ENCODE data around the gene DYNC1I2. TPM values are rescaled to one million over a fixed set of nuclear protein-coding genes. Genes with fewer than 3 reads are reported as not detected.

The DYNC1I2 gene
- polyA plus RNA-seq, 6 donors from 2014 or later: 19.8 to 30.1 (median 23.6) TPM

DNA sequence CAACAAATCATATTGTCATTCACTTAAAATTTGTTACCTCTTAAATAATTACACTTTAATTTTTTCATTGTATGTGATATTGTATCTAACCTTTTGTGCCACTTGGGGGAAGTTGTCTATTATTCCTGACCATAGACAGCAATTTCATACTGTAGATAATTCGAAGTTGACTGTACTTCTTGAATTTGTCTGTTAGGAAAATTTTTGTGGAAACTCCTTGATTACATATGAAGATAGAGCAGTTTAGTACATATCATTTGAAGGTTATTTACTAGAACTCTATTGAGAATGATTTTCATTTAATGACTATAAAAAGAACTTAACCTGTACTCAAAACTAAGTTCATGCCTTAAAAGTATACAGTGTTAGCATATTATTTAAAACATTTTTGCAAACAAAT is 5.1 kb downstream of the DYNC1I2 start:
- peaks cover 13 to 25% (median 16%) of the 10 kb centered on the region in 3 donors for H3K4me1 Mint-ChIP-seq
- no peaks in the 10 kb centered on the region for H3K9me3 Mint-ChIP-seq
- no peak overlapping the region for H3K4me3 Mint-ChIP-seq
- peaks cover 2 to 4% of the 10 kb centered on the region in 2 donors for H3K36me3 Mint-ChIP-seq
- no peaks in the 10 kb centered on the region for H3K27me3 Mint-ChIP-seq
- H3K27ac Mint-ChIP-seq: no peak overlapping the region
- ATAC-seq (ENCODE audit: low read depth in 2 of 2): no peak
- DNase-seq: no peak

DNA sequence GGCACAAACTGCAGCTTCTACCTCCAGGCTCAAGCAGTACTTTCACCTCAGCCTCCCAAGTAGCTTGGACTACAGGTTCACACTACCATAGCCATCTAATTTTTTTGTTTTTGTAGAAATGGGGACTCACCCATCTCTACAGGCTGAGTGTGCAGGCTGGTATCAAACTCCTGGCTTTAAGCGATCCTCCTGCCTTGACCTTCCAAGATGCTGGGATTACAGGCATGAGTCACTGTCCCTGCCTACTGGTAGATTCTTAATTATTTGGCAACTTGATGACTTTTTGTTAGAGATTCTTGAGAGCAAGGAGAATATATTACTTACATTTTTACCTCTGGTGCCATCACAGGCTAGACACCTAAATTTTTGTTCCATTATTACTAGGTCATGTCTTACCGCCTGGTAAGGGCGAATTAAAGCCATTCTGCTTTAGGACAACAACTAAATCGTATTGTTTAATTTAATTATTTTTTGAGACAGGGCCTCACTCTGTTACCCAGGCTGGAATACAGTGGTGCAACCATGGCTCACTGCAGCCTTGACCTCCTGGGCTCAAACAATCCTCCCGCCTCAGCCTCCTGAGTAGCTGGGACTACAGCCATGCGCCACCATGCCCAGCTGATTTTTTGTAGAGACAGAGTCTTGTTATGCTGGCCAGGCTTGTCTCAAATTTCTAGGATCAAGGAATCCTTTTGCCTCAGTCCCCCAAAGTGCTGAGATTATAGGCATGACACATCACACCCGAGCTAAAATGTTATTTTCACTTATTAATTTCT is 15.7 kb downstream of the DYNC1I2 start:
- Mint-ChIP-seq H3K36me3 (no peaks in the 10 kb centered on the region), H3K27me3 (no peaks in the 10 kb centered on the region), H3K4me1 (peaks cover 14 to 27% (median 20%) of the 10 kb centered on the region in 3 donors), H3K4me3 (peak overlapping the region in 1 of 8 donors; percentile 10), H3K9me3 (no peaks in the 10 kb centered on the region), H3K27ac (peak overlapping the region in 3 of 6 donors; percentile 7 to 61 (median 30))
- DNase-seq (no peak), ATAC-seq (ENCODE audit: low read depth in 2 of 2) (no peak)

DNA sequence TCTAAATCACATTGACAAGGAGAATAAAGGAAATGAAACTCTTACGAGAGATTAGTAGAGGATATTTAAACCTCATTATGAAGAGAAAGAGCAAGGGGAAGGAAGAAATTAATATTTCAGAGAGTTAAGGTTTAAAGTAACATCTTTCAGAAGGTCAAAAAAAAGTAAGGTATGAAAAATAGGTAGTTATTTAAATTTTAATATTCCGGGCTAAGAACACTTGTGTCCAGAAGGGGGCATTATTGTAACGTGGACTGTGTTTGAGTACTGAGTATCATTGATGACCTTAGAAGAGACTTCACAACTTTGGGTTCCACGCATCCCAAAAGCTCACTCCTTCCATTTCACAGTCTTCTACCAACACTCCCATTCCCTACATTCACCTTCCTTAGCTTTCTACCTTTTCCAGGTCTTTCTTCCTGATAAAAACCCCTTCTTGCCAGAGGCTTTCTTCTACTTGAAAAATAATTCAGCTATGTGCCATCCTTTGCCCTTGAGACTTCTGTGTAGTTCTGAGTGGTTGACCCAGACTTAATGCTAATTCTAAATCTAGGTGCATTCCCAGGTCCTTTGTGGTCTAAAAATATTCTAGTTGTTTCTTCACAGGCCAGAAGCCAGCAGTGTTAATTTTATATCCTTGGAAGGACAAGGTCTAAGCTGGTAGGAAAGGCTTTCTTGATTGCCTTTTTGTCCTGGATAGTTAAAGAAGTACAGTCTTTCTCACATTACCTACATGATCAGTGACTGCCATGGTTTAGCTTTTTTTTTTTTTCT is 16.5 kb downstream of the DYNC1I2 start:
- Mint-ChIP-seq H3K9me3 (no peaks in the 10 kb centered on the region), H3K4me3 (no peak overlapping the region), H3K4me1 (peaks cover 14 to 27% (median 20%) of the 10 kb centered on the region in 3 donors), H3K27ac (peak overlapping the region in 3 of 6 donors; percentile 7 to 61 (median 17)), H3K36me3 (no peaks in the 10 kb centered on the region), H3K27me3 (no peaks in the 10 kb centered on the region)
- DNase-seq: peak; percentile 12
- ATAC-seq (ENCODE audit: low read depth in 2 of 2): no peak

DNA sequence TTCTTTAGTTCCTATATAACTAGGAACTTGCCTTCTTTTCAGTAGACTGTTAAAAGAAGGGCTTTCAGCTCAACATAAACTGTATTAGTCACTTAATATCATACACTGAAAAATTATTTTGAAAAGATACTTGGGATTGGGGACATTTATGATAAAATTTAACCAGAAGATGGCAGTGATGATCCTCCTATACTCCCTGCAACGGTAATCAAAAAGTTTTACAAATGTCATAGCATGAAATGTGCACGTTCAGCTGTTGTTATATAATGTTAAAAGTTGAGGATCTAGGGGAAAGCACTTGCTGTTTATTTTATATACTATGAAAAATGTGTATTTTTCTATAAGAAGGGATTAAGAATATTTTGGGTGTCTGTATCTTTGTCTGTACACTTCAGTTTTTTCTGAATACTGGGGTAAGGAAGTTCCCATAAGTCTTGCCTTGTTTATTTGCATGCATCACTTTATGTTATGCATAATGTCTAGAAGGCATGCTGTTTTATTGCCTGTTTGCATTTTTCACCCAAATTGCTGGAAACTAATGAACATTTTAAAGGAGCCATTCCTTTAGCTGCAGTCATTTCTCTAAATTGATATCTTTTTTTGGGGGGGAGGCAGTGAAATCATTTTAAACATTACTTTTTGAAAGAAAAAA is 19.0 kb downstream of the DYNC1I2 start:
- Mint-ChIP-seq H3K27me3 (no peaks in the 10 kb centered on the region), H3K27ac (no peak overlapping the region), H3K4me3 (no peak overlapping the region), H3K36me3 (peaks cover 0 to 8% of the 10 kb centered on the region in 2 donors), H3K4me1 (peaks cover 14 to 22% (median 15%) of the 10 kb centered on the region in 3 donors), H3K9me3 (no peaks in the 10 kb centered on the region)
- no peak for DNase-seq
- ATAC-seq (ENCODE audit: low read depth in 2 of 2): no peak

DNA sequence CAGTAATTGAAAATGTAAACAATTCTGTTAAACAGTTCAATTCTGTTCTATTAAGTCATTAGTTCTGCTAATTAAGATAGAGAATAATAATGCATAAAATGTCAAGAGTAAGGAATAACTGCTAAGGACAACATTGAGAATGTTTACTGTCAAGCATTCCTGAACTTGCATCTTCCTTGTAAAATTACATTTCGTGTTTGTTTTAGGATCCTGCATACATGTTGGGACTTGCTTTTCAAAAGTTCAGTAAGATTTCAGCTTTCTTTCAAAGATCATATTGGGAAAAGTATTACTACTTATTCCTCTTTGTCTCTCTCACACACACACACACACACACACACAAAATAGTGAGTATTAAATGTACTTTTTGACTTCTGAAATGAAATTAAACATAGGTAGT is 20.5 kb downstream of the DYNC1I2 start:
- Mint-ChIP-seq H3K4me3 (no peak overlapping the region), H3K36me3 (peaks cover 0 to 8% of the 10 kb centered on the region in 2 donors), H3K4me1 (peaks cover 14 to 17% (median 15%) of the 10 kb centered on the region in 3 donors), H3K9me3 (no peaks in the 10 kb centered on the region), H3K27ac (no peak overlapping the region), H3K27me3 (no peaks in the 10 kb centered on the region)
- ATAC-seq (ENCODE audit: low read depth in 2 of 2) (no peak), DNase-seq (no peak)

DNA sequence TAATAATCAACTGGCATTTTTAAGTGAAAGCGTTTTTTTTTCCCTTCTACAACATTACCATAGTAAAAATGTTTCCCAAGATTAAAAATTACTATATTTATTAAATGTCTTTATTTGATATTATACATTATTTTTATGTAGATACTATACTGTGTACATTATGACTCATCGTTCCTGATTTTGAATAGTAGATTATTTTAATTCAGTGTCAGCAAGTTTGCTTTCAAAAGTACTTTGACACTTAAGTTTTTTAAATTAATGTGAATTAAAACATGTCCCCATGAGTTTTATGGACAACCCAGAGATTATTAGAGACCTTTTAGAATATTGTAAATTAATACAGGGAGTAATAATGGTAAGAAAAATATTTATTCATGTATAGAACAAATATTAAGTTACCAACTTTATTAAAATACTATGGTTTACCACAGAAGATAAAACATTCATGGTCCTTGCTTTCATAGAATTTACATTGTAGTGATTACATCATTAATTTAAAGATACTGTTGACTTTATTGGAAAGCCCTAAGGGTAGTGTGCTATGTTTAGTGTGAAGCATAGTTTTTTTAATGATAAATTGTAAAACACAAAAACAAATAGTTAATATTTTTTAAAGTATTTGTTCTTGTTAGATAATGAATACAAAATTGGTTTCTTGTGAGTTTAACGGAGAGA is 21.9 kb downstream of the DYNC1I2 start:
- peaks cover 3 to 6% (median 5%) of the 10 kb centered on the region in 3 donors for H3K4me1 Mint-ChIP-seq
- no peak overlapping the region for H3K4me3 Mint-ChIP-seq
- H3K9me3 Mint-ChIP-seq: no peaks in the 10 kb centered on the region
- ATAC-seq (ENCODE audit: low read depth in 2 of 2): no peak
- H3K27me3 Mint-ChIP-seq: no peaks in the 10 kb centered on the region
- peak overlapping the region in 1 of 6 donors; percentile 57 for H3K27ac Mint-ChIP-seq
- no peak for DNase-seq
- H3K36me3 Mint-ChIP-seq: peaks cover 0 to 8% of the 10 kb centered on the region in 2 donors

DNA sequence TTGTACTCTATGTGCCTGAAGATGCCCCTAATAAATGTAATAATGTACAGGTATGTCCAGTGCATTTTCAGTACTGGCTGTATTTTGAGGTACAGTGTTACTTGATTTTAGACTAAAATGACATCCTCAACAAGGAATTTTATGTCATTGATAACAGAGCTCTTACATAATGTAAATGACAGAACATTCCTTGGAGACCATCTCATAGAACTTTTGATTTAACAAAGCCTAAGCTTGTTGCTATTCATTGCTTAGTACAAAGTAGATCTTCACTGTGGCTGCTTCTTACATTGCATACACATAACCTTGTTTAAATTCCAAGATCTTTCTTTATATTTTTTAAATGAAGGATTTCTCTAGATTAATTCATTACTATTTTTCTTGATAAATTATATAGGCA is 24.1 kb downstream of the DYNC1I2 start:
- no peak overlapping the region for H3K27ac Mint-ChIP-seq
- peaks cover 0 to 2% (median 2%) of the 10 kb centered on the region in 3 donors for H3K4me1 Mint-ChIP-seq
- no peak for ATAC-seq (ENCODE audit: low read depth in 2 of 2)
- DNase-seq: no peak
- peaks cover 0 to 15% of the 10 kb centered on the region in 2 donors for H3K36me3 Mint-ChIP-seq
- H3K4me3 Mint-ChIP-seq: no peak overlapping the region
- no peaks in the 10 kb centered on the region for H3K9me3 Mint-ChIP-seq
- no peaks in the 10 kb centered on the region for H3K27me3 Mint-ChIP-seq

DNA sequence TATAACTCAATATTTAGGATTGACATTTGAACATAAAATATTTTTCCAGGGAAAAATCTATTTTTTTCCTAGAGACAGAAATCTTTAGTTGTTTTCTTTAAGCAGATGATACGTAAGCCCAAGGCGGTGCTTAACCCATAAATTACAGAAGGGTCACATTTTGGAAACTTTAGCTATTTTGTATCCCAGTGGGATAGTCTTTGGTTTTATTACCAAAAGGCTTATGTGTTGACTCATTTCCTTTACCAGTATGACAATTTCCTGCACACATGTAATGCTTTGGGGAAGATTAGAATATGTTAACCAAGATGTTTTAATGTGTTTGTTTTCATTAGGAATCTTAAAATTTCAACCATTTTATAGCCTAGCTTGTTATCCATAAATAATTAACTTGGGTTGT is 24.8 kb downstream of the DYNC1I2 start:
- Mint-ChIP-seq H3K27ac (no peak overlapping the region), H3K9me3 (no peaks in the 10 kb centered on the region), H3K27me3 (no peaks in the 10 kb centered on the region), H3K4me3 (no peak overlapping the region), H3K4me1 (no peaks in the 10 kb centered on the region), H3K36me3 (peaks cover 0 to 15% of the 10 kb centered on the region in 2 donors)
- ATAC-seq (ENCODE audit: low read depth in 2 of 2) (no peak), DNase-seq (no peak)

DNA sequence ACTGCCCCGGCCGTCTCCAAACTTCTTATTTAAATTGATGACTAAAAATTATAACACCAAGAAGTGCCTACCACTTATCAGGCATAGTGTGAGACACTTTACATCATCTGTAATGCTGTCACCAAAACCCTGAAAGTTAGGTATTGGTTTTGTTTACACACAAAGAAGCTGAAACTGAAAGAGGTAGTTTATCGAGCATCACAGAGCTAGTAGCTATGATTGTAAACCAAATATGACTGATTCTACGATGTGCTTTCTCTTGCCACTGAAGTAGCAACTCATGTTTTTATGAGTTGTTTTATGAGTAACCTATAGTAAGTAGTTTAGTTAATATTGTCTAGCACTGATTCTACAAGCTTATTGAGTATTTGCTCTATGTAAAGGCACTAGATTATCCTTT is 31.5 kb downstream of the DYNC1I2 start:
- Mint-ChIP-seq H3K4me3 (no peak overlapping the region), H3K4me1 (no peaks in the 10 kb centered on the region), H3K27ac (no peak overlapping the region), H3K27me3 (no peaks in the 10 kb centered on the region), H3K36me3 (peaks cover 0 to 11% of the 10 kb centered on the region in 2 donors), H3K9me3 (no peaks in the 10 kb centered on the region)
- DNase-seq (no peak), ATAC-seq (ENCODE audit: low read depth in 2 of 2) (no peak)

DNA sequence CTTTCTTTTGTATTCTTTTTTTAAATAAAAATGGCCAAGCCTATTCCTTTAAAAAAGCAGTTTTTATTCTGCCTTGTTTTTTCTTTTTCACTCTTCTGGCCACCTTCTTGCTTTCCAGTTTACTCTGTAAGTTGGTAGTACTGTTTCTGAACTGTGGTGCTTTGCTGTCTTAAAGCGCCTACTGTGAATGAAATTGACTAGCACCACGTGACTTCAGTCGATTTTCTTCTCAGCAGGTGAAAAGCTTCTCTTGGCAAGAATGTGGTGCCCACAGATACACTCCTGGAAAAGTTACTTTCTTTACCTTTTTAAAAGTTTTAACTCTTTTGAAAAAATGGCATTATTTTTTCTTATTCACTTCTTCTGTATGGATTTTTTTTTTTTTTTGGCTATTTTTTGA is 32.4 kb downstream of the DYNC1I2 start:
- Mint-ChIP-seq H3K27ac (no peak overlapping the region), H3K4me1 (no peaks in the 10 kb centered on the region), H3K4me3 (no peak overlapping the region), H3K9me3 (no peaks in the 10 kb centered on the region), H3K27me3 (no peaks in the 10 kb centered on the region), H3K36me3 (peaks cover 0 to 17% of the 10 kb centered on the region in 2 donors)
- ATAC-seq (ENCODE audit: low read depth in 2 of 2) (no peak), DNase-seq (no peak)

DNA sequence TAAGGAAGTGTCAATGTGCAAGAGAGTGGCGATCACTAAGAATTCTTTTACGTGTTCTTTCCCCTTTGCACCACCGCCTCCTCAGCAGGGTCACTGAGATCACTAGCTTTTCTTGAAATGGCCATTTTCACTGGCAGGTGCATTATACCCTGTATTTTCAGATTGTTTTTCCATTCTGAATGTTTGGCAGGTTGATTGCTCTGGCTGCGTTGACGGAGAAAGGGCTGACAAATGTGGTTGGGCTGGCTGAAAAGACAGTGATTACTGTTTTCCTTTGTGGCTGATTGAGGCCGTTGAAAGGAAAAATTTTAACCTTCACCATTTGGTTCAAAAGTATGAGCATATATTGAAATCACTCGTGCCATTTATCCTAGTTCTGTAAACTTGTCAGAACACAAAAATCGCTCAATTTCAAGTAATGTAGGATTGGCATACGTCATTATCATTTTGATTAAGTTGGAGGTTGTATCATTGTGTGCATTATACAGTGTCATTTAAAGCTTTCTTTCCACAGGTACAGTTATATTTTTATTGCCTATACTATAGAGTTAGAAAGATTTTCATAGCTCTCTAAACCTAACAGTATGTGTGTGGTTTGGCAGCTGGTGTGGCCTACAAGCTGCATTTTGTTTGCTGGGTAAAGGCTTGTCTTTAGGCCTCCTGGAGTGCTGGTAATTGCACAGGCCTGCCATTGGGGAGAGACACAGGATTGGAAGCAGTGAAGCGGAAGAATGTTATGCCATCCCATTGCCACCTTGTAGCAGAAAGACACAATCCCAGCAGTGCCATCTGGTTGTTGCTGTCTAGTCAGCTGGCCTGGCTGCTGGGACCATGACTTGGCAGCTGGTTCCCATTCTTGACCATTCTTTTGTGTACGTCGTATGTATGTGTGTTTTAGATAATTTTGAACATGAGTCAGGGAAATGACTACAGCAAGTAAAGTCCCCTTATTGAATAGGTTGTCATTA is 36.7 kb downstream of the DYNC1I2 start:
- DNase-seq (no peak), ATAC-seq (ENCODE audit: low read depth in 2 of 2) (no peak)
- no peaks in the 10 kb centered on the region for H3K27me3 Mint-ChIP-seq
- H3K4me1 Mint-ChIP-seq: no peaks in the 10 kb centered on the region
- H3K27ac Mint-ChIP-seq: peak overlapping the region in 1 of 6 donors; percentile 66
- no peaks in the 10 kb centered on the region for H3K9me3 Mint-ChIP-seq
- H3K4me3 Mint-ChIP-seq: no peak overlapping the region
- H3K36me3 Mint-ChIP-seq: peaks cover 10 to 25% of the 10 kb centered on the region in 2 donors

DNA sequence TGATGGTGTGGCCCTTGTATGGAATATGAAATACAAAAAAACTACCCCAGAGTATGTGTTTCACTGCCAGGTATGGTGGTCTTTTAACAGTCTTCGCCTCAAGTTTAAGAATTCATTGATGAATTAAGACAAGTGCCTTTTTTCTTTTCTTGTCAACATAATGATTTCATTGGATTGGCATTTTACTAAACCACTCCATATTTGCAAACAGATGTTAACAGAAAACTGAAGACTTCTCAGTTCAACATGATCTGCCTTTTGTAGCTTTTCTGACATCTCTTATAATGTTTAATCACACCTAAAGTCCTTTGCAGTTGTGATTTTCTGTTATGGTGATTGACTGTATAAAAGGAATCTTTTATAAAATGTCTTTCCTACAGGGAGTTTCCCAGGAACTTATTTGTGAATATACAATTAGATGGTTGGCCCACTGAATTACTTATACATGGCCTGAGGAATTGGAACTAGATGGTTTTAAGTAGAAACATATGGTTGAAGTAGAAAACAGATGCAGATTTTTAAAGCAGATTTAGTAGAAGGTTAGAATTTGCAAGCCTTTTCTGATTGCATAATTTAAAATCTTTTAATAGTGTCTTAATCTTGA is 39.7 kb downstream of the DYNC1I2 start:
- Mint-ChIP-seq H3K9me3 (no peaks in the 10 kb centered on the region), H3K36me3 (peaks cover 22 to 37% of the 10 kb centered on the region in 2 donors), H3K4me1 (no peaks in the 10 kb centered on the region), H3K4me3 (no peak overlapping the region), H3K27ac (no peak overlapping the region), H3K27me3 (no peaks in the 10 kb centered on the region)
- DNase-seq (no peak), ATAC-seq (ENCODE audit: low read depth in 2 of 2) (no peak)
